Activated CD4-positive, alpha-beta T cell treated with anti-CD3 and anti-CD28 coated beads, Interleukin-2, amount 10 ng/mL, durations not matched to agents 24 days and 14 days (primary cell): ENCODE measurements around the gene FAM50B. TPM values are rescaled to one million over a fixed set of nuclear protein-coding genes. Genes with fewer than 3 reads are reported as not detected.
"Not testable (repeated sequence)": the region's sequence is repeated elsewhere in the genome, so short reads cannot be mapped to it uniquely, and the experiment has no call there.

Experiments
- DNase-seq: peaks from one replicate; pipeline ENCODE4 v3.0.0; 2022
- H3K27ac Mint-ChIP-seq: one replicate; pipeline ENCODE4 v1.8.0; 2022; ENCODE audit warnings: mild to moderate bottlenecking, mixed read lengths
- H3K27me3 Mint-ChIP-seq: one replicate; pipeline ENCODE4 v1.8.0; 2022; ENCODE audit warnings: mixed read lengths
- H3K36me3 Mint-ChIP-seq: one replicate; pipeline ENCODE4 v1.8.0; 2022; ENCODE audit warnings: low read depth, mild to moderate bottlenecking, mixed read lengths
- H3K4me1 Mint-ChIP-seq: one replicate; pipeline ENCODE4 v1.8.0; 2021; ENCODE audit warnings: mixed read lengths
- H3K4me3 Mint-ChIP-seq: one replicate; pipeline ENCODE4 v1.8.0; 2022; ENCODE audit warnings: mild to moderate bottlenecking, moderate library complexity, mixed read lengths
- H3K9me3 Mint-ChIP-seq: one replicate; pipeline ENCODE4 v1.8.0; 2021; ENCODE audit warnings: mixed read lengths
- intact Hi-C: fragments of 100-400 bp; cut with micrococcal nuclease; formaldehyde crosslinking; loops from one replicate; pipeline ENCODE4 v1.15.1; 2023
- total RNA-seq: library from RNA; stranded (reverse); gene quantifications from 2 replicates; pipeline ENCODE4 v1.2.3, GENCODE V29; 2022

FAM50B gene
- total RNA-seq, 1 donor from 2014 or later = 9.8 TPM

GRCh38 chr6:3848380-3848779 lies 793 bp upstream of the FAM50B start:
- DNase-seq = peak; percentile 58
- H3K4me3 Mint-ChIP-seq = peak overlapping the region; percentile 75
- peaks cover 7% of the 10 kb centered on the region for H3K36me3 Mint-ChIP-seq
- H3K9me3 Mint-ChIP-seq = peaks cover 3% of the 10 kb centered on the region
- H3K27me3 Mint-ChIP-seq = peaks cover 4% of the 10 kb centered on the region
- H3K27ac Mint-ChIP-seq = peak overlapping the region; percentile 72
- intact Hi-C loops = loop anchor here (2.0 to 10.0 kb wide), 5 partner anchors 84 to 996 kb away; partner anchors contain the start of gene ECI2
- H3K4me1 Mint-ChIP-seq = peaks cover 23% of the 10 kb centered on the region

DNA sequence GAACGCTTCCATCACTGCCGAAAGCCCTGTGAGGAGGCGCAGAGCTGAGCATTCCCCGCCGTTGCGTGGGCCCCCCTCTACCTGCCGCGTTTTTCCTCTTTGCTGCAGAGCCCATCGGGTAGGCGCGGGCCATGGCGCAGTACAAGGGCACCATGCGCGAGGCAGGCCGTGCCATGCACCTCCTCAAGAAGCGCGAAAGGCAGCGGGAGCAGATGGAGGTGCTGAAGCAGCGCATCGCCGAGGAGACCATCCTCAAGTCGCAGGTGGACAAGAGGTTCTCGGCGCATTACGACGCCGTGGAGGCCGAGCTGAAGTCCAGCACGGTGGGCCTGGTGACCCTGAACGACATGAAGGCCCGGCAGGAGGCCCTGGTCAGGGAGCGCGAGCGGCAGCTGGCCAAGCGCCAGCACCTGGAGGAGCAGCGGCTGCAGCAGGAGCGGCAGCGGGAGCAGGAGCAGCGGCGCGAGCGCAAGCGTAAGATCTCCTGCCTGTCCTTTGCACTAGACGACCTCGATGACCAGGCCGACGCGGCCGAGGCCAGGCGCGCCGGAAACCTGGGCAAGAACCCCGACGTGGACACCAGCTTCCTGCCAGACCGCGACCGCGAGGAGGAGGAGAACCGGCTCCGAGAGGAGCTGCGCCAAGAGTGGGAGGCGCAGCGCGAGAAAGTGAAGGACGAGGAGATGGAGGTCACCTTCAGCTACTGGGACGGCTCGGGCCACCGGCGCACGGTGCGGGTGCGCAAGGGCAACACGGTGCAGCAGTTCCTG lies 693 bp downstream of the FAM50B start:
- H3K4me3 Mint-ChIP-seq = peak overlapping the region; percentile 75
- no peak for DNase-seq
- intact Hi-C loops = loop anchor here (1.0 to 10.0 kb wide), 6 partner anchors 17 to 998 kb away; partner anchors contain the start of gene ECI2
- H3K27ac Mint-ChIP-seq = peak overlapping the region; percentile 81
- peaks cover 9% of the 10 kb centered on the region for H3K36me3 Mint-ChIP-seq
- H3K4me1 Mint-ChIP-seq = peaks cover 23% of the 10 kb centered on the region
- H3K27me3 Mint-ChIP-seq = peaks cover 4% of the 10 kb centered on the region
- H3K9me3 Mint-ChIP-seq = peaks cover 3% of the 10 kb centered on the region

DNA sequence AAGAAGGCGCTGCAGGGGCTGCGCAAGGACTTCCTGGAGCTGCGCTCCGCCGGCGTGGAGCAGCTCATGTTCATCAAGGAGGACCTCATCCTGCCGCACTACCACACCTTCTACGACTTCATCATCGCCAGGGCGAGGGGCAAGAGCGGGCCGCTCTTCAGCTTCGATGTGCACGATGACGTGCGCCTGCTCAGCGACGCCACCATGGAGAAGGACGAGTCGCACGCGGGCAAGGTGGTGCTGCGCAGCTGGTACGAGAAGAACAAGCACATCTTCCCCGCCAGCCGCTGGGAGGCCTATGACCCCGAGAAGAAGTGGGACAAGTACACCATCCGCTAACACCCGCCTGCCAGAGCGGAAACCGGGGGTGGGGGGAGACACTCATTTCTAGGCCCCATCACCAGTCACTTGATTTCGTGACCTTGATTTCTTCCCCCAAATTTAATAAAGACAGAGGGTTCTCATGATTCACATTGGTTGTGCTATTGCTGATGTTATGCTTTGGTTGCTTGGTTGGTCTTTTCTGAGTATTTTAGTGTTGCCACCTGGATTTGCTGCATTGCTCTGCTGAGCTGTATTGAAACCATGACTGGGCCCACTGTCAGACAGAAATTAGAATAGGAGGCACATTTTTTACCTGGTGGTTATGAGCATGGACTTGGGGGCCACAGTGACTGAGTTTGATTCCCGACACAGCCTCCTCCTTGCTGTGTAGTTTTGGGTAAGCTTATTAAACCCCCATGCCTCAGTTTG lies 1.5 kb downstream of the FAM50B start:
- Mint-ChIP-seq H3K27me3 (peaks cover 2% of the 10 kb centered on the region), H3K9me3 (peaks cover 3% of the 10 kb centered on the region), H3K4me3 (peak overlapping the region; percentile 51), H3K36me3 (peaks cover 9% of the 10 kb centered on the region), H3K4me1 (peaks cover 23% of the 10 kb centered on the region), H3K27ac (peak overlapping the region; percentile 16)
- no peak for DNase-seq
- intact Hi-C loops = no loop called here

GRCh38 chr6:3851839-3852238 lies 2.7 kb downstream of the FAM50B start:
- Mint-ChIP-seq H3K4me1 (peaks cover 23% of the 10 kb centered on the region), H3K27ac (no peak overlapping the region), H3K36me3 (peaks cover 9% of the 10 kb centered on the region)

GRCh38 chr6:3852391-3852790 lies 3.2 kb downstream of the FAM50B start:
- H3K27me3 Mint-ChIP-seq = peaks cover 6% of the 10 kb centered on the region
- intact Hi-C loops = no loop called here
- H3K9me3 Mint-ChIP-seq = peaks cover 3% of the 10 kb centered on the region
- no peak overlapping the region for H3K4me3 Mint-ChIP-seq
- H3K4me1 Mint-ChIP-seq = peaks cover 19% of the 10 kb centered on the region
- H3K27ac Mint-ChIP-seq = no peak overlapping the region
- H3K36me3 Mint-ChIP-seq = peaks cover 9% of the 10 kb centered on the region
- DNase-seq = no peak

More at GRCh38 chr6:3851839-3852238, 2.7 kb downstream of the FAM50B start:
- no peak overlapping the region for H3K4me3 Mint-ChIP-seq
- intact Hi-C loops = no loop called here
- H3K27me3 Mint-ChIP-seq = peaks cover 4% of the 10 kb centered on the region
- H3K9me3 Mint-ChIP-seq = peaks cover 3% of the 10 kb centered on the region
- DNase-seq = no peak

- DNase-seq = no peak
- H3K27ac Mint-ChIP-seq = no peak overlapping the region
- peaks cover 6% of the 10 kb centered on the region for H3K36me3 Mint-ChIP-seq
- H3K4me1 Mint-ChIP-seq = peaks cover under 1% of the 10 kb centered on the region
- no peak overlapping the region for H3K4me3 Mint-ChIP-seq
- H3K27me3 Mint-ChIP-seq = peaks cover 21% of the 10 kb centered on the region
- peaks cover 7% of the 10 kb centered on the region for H3K9me3 Mint-ChIP-seq
- intact Hi-C loops = no loop called here
Observed at GRCh38 chr6:3855866-3856265, 6.7 kb downstream of the FAM50B start.

GRCh38 chr6:3856576-3856975 lies 7.4 kb downstream of the FAM50B start:
- Mint-ChIP-seq H3K4me1 (no peaks in the 10 kb centered on the region), H3K9me3 (peaks cover 7% of the 10 kb centered on the region), H3K36me3 (peaks cover 6% of the 10 kb centered on the region), H3K27me3 (peaks cover 23% of the 10 kb centered on the region), H3K27ac (no peak overlapping the region), H3K4me3 (no peak overlapping the region)
- intact Hi-C loops = no loop called here
- DNase-seq = no peak

- Mint-ChIP-seq H3K9me3 (peaks cover 7% of the 10 kb centered on the region), H3K36me3 (peaks cover 6% of the 10 kb centered on the region), H3K4me3 (no peak overlapping the region)
Observed at GRCh38 chr6:3857468-3858456, 8.6 kb downstream of the FAM50B start.

DNA sequence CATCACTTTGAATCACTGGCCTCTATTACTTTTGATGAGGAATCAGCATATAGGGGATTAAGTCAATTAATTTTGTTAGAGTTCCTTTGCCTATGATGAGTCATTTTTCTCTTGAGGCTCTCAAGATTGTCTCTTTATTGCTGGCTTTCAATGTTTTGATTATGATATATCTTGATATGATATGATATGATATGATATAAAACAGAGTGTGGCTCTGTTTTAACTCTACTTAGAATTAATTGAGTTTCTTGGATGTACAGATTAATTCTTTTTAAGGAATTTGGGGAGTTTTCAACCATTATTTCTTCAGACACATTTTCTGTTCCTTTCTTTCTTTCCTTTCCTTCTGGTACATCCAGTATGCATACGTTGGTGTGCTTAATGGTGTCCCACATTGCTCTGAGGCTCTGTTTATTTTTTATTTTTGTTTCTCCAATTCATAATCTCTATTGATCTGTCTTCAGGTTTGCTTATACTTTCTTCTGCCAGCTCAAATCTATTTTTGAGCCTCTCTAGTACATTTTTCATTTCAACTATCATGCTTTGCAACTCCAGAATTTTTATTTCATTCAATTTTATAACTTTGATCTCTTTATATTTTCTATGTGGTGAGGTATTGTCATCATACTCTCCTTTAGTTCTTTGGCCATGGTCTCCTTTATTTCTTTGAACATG lies 10.8 kb downstream of the FAM50B start:
- Mint-ChIP-seq H3K4me1 (no peaks in the 10 kb centered on the region), H3K27me3 (peaks cover 23% of the 10 kb centered on the region), H3K9me3 (peaks cover 4% of the 10 kb centered on the region), H3K4me3 (no peak overlapping the region), H3K27ac (no peak overlapping the region), H3K36me3 (no peaks in the 10 kb centered on the region)
- no peak for DNase-seq
- intact Hi-C loops = loop anchor here (10.0 kb wide), 1 partner anchor 55 kb away; no protein-coding TSS in a partner anchor

More at GRCh38 chr6:3857468-3858456, 8.6 kb downstream of the FAM50B start:
- DNase-seq = no peak
- Mint-ChIP-seq H3K27me3 (peaks cover 25% of the 10 kb centered on the region), H3K27ac (no peak overlapping the region), H3K4me1 (no peaks in the 10 kb centered on the region)
- intact Hi-C loops = no loop called here

- no peak overlapping the region for H3K27ac Mint-ChIP-seq
- no peak for DNase-seq
- no peaks in the 10 kb centered on the region for H3K4me1 Mint-ChIP-seq
- peaks cover 1% of the 10 kb centered on the region for H3K36me3 Mint-ChIP-seq
- peaks cover 9% of the 10 kb centered on the region for H3K9me3 Mint-ChIP-seq
- H3K27me3 Mint-ChIP-seq = peaks cover 25% of the 10 kb centered on the region
- intact Hi-C loops = loop anchor here (10.0 kb wide), 1 partner anchor 53 kb away; no protein-coding TSS in a partner anchor
- no peak overlapping the region for H3K4me3 Mint-ChIP-seq
Observed at GRCh38 chr6:3861424-3861823, 12.3 kb downstream of the FAM50B start.

DNA sequence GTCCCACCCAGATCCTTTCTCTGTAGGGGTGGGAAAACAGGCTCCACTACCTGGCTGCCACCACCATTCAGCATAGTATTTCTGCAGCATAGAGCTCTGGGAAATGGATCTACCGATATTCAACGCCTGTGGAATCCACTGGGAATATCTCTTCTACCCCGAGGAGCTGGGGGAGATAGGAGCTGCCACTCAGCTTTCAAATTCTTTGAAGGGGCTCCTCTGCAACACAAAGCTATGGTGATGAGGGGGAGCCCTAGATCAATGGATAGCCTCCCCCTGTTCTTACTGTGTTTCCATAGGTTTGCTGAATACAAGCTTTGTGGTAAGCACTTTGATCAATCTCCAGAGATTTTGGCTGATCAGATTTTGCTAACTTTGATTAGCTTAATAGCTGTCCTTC lies 12.9 kb downstream of the FAM50B start:
- H3K36me3 Mint-ChIP-seq = peaks cover 1% of the 10 kb centered on the region
- intact Hi-C loops = loop anchor here (10.0 kb wide), 1 partner anchor 53 kb away; no protein-coding TSS in a partner anchor
- peaks cover 22% of the 10 kb centered on the region for H3K27me3 Mint-ChIP-seq
- no peak for DNase-seq
- H3K4me1 Mint-ChIP-seq = no peaks in the 10 kb centered on the region
- H3K9me3 Mint-ChIP-seq = peaks cover 9% of the 10 kb centered on the region
- H3K4me3 Mint-ChIP-seq = no peak overlapping the region
- H3K27ac Mint-ChIP-seq = no peak overlapping the region

DNA sequence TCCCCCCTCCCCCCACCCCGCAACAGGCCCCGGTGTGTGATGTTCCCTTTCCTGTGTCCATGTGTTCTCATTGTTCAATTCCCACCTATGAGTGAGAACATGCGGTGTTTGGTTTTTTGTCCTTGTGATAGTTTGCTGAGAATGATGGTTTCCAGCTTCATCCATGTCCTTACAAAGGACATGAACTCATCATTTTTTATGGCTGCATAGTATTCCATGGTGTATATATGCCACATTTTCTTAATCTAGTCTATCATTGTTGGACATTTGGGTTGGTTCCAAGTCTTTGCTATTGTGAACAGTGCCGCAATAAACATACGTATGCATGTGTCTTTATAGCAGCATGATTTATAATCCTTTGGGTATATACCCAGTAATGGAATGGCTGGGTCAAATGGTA lies 14.1 kb downstream of the FAM50B start:
- H3K27ac Mint-ChIP-seq, DNase-seq, H3K36me3 Mint-ChIP-seq, H3K4me3 Mint-ChIP-seq, H3K9me3 Mint-ChIP-seq, H3K4me1 Mint-ChIP-seq: not testable (repeated sequence)
- intact Hi-C loops = loop anchor here (10.0 kb wide), 1 partner anchor 51 kb away; no protein-coding TSS in a partner anchor
- H3K27me3 Mint-ChIP-seq = peaks cover 18% of the 10 kb centered on the region
